Measurements from ENCODE around the gene CCSER1.
A peak's percentile ranks its signal among the peaks of the same experiment; 100 is the strongest.

DNA sequence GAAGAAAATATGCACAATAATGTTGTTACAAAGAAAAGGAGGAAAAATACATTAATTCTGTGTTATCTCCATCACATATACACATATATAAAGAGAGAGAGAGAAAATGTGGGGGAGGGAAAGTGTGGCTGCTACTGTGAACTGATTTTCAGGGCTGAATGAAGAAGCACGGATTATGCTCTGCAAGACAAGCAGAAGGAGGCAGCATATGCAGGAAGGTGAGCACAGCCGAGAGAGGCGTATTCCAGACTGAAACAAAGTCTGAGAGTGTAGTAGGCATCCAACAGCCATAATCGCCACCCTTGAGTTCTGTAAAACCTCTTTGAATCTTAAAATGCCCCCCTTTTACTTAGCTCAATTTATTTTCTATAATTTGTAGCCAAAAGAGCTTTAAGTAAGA is 1094.8 kb downstream of the CCSER1 start:
- no peak for TF ChIP-seq EZH2 (IDR thresholded peaks at IDR 0.05; ENCODE audit: low read depth, unreplicated experiment)
- TF ChIP-seq, protein P1, sequence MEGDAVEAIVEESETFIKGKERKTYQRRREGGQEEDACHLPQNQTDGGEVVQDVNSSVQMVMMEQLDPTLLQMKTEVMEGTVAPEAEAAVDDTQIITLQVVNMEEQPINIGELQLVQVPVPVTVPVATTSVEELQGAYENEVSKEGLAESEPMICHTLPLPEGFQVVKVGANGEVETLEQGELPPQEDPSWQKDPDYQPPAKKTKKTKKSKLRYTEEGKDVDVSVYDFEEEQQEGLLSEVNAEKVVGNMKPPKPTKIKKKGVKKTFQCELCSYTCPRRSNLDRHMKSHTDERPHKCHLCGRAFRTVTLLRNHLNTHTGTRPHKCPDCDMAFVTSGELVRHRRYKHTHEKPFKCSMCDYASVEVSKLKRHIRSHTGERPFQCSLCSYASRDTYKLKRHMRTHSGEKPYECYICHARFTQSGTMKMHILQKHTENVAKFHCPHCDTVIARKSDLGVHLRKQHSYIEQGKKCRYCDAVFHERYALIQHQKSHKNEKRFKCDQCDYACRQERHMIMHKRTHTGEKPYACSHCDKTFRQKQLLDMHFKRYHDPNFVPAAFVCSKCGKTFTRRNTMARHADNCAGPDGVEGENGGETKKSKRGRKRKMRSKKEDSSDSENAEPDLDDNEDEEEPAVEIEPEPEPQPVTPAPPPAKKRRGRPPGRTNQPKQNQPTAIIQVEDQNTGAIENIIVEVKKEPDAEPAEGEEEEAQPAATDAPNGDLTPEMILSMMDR (conservative IDR thresholded peaks at IDR 0.05; ENCODE audit: low read depth in 2 of 2), result peak in 1 of 2 experiments; percentile 31; a peak in 2 of 4 replicates
- no peak for TF ChIP-seq EZH2phosphoT487 (IDR thresholded peaks at IDR 0.05; ENCODE audit: unreplicated experiment)
- TF ChIP-seq ZNF331 (CRISPR knock-in tag; IDR thresholded peaks at IDR 0.05; ENCODE audit: low read depth), result no peak
- TF ChIP-seq STAT1 (IDR thresholded peaks at IDR 0.05; ENCODE audit: unreplicated experiment), result no peak
- no peak for TF ChIP-seq CREB1 (CRISPR knock-in tag; IDR thresholded peaks at IDR 0.05; ENCODE audit: low read depth)
- no peak for TF ChIP-seq NANOG (IDR thresholded peaks at IDR 0.05; ENCODE audit: borderline replicate concordance)
- TF ChIP-seq, protein P2, sequence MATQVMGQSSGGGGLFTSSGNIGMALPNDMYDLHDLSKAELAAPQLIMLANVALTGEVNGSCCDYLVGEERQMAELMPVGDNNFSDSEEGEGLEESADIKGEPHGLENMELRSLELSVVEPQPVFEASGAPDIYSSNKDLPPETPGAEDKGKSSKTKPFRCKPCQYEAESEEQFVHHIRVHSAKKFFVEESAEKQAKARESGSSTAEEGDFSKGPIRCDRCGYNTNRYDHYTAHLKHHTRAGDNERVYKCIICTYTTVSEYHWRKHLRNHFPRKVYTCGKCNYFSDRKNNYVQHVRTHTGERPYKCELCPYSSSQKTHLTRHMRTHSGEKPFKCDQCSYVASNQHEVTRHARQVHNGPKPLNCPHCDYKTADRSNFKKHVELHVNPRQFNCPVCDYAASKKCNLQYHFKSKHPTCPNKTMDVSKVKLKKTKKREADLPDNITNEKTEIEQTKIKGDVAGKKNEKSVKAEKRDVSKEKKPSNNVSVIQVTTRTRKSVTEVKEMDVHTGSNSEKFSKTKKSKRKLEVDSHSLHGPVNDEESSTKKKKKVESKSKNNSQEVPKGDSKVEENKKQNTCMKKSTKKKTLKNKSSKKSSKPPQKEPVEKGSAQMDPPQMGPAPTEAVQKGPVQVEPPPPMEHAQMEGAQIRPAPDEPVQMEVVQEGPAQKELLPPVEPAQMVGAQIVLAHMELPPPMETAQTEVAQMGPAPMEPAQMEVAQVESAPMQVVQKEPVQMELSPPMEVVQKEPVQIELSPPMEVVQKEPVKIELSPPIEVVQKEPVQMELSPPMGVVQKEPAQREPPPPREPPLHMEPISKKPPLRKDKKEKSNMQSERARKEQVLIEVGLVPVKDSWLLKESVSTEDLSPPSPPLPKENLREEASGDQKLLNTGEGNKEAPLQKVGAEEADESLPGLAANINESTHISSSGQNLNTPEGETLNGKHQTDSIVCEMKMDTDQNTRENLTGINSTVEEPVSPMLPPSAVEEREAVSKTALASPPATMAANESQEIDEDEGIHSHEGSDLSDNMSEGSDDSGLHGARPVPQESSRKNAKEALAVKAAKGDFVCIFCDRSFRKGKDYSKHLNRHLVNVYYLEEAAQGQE (IDR thresholded peaks at IDR 0.05; ENCODE audit: unreplicated experiment), result no peak
